ENCODE measurements around the gene KDM1B.
"Not testable (repeated sequence)": the region's sequence is repeated elsewhere in the genome, so short reads cannot be mapped to it uniquely, and the experiment has no call there.

KDM1B gene

GRCh38 chr6:18206591-18206990 is 51.4 kb downstream of the KDM1B start:
- no peak for TF ChIP-seq CSDC2 (CRISPR knock-in tag; IDR thresholded peaks at IDR 0.05)
- no peak for TF ChIP-seq ZFP30 (CRISPR knock-in tag; IDR thresholded peaks at IDR 0.05)
- TF ChIP-seq PATZ1 (CRISPR knock-in tag; IDR thresholded peaks at IDR 0.05; ENCODE audit: borderline replicate concordance): no peak
- no peak for TF ChIP-seq POU6F1 (CRISPR knock-in tag; IDR thresholded peaks at IDR 0.05; ENCODE audit: borderline replicate concordance, low read depth)
- ATAC-seq: no peak

GRCh38 chr6:18207438-18207837 is 52.2 kb downstream of the KDM1B start:
- no peak for ATAC-seq
- TF ChIP-seq ISL1 (CRISPR knock-in tag; IDR thresholded peaks at IDR 0.05): no peak
- no peak for TF ChIP-seq RARB (CRISPR knock-in tag; IDR thresholded peaks at IDR 0.05)
- TF ChIP-seq ZNF70 (CRISPR knock-in tag; IDR thresholded peaks at IDR 0.05): no peak
- TF ChIP-seq ARNTL (CRISPR knock-in tag; IDR thresholded peaks at IDR 0.05; ENCODE audit: borderline replicate concordance, low read depth): no peak
- no peak for TF ChIP-seq SNAI2 (CRISPR knock-in tag; IDR thresholded peaks at IDR 0.05)
- TF ChIP-seq ESRRG (CRISPR knock-in tag; IDR thresholded peaks at IDR 0.05): no peak
- no peak for TF ChIP-seq CSDC2 (CRISPR knock-in tag; IDR thresholded peaks at IDR 0.05)
- TF ChIP-seq BACH2 (CRISPR knock-in tag; IDR thresholded peaks at IDR 0.05; ENCODE audit: borderline replicate concordance): no peak
- no peak for TF ChIP-seq ZNF565 (CRISPR knock-in tag; conservative IDR thresholded peaks at IDR 0.05; ENCODE audit: low read depth)
- no peak for TF ChIP-seq ZFP30 (CRISPR knock-in tag; IDR thresholded peaks at IDR 0.05)
- TF ChIP-seq POU6F1 (CRISPR knock-in tag; IDR thresholded peaks at IDR 0.05; ENCODE audit: borderline replicate concordance, low read depth): no peak
- no peak for TF ChIP-seq CSRNP3 (CRISPR knock-in tag; IDR thresholded peaks at IDR 0.05)
- TF ChIP-seq ZC3H10 (CRISPR knock-in tag; IDR thresholded peaks at IDR 0.05): no peak
- TF ChIP-seq PATZ1 (CRISPR knock-in tag; IDR thresholded peaks at IDR 0.05; ENCODE audit: borderline replicate concordance): no peak
- no peak for TF ChIP-seq PPARA (CRISPR knock-in tag; IDR thresholded peaks at IDR 0.05; ENCODE audit: borderline replicate concordance)
- no peak for TF ChIP-seq OSR1 (CRISPR knock-in tag; IDR thresholded peaks at IDR 0.05)
- TF ChIP-seq ZNF8 (CRISPR knock-in tag; IDR thresholded peaks at IDR 0.05): no peak
- TF ChIP-seq TOX (CRISPR knock-in tag; IDR thresholded peaks at IDR 0.05; ENCODE audit: borderline replicate concordance): no peak

- TF ChIP-seq POU6F1 (CRISPR knock-in tag; IDR thresholded peaks at IDR 0.05; ENCODE audit: borderline replicate concordance, low read depth): no peak
- no peak for TF ChIP-seq ZNF8 (CRISPR knock-in tag; IDR thresholded peaks at IDR 0.05)
- ATAC-seq: no peak
Observed at GRCh38 chr6:18207949-18208348, 52.7 kb downstream of the KDM1B start.

GRCh38 chr6:18208778-18209177 is 53.6 kb downstream of the KDM1B start:
- not testable (repeated sequence) for ATAC-seq
